ENCODE data around the gene STXBP2.

STXBP2 gene

DNA sequence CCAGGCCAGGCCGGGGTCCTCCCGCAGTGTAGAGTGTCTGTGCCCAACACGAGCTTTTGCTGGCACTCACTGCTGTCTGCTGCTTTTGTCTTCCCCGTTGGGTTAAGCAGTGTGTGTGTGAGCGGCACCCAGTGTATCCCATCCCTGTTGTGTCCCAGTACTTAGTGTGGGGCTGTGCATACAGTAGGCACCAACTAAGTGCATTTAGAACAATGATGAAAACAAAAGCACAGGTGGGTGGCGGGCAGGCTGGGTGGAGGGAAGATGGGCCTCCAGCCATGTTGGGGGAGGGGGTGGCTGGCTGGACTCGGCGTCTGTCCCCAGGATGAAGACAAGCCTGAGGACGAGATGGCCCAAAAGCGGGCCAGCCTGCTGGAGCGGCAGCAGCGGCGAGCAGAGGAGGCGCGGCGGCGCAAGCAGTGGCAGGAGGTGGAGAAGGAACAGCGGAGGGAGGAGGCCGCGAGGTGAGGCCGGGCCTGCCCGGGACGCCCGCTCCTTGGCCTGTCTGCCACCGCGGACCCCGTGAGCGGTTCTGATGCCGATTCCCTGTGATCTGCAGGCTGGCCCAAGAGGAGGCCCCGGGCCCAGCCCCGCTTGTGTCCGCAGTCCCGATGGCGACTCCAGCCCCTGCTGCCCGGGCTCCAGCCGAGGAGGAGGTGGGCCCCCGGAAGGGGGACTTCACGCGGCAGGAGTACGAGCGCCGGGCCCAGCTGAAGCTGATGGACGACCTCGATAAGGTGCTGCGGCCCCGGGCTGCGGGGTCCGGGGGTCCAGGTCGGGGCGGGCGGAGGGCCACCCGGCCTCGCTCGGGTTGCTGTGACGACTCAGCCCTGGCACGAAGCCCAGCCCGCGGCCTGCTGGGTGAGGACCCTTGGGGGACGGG, 21.8 kb upstream of the STXBP2 start:
- DNase-seq (ENCODE audit: insufficient read length, low spot score) (no peak), FAIRE-seq (no peak)
- TF ChIP-seq, protein P1, sequence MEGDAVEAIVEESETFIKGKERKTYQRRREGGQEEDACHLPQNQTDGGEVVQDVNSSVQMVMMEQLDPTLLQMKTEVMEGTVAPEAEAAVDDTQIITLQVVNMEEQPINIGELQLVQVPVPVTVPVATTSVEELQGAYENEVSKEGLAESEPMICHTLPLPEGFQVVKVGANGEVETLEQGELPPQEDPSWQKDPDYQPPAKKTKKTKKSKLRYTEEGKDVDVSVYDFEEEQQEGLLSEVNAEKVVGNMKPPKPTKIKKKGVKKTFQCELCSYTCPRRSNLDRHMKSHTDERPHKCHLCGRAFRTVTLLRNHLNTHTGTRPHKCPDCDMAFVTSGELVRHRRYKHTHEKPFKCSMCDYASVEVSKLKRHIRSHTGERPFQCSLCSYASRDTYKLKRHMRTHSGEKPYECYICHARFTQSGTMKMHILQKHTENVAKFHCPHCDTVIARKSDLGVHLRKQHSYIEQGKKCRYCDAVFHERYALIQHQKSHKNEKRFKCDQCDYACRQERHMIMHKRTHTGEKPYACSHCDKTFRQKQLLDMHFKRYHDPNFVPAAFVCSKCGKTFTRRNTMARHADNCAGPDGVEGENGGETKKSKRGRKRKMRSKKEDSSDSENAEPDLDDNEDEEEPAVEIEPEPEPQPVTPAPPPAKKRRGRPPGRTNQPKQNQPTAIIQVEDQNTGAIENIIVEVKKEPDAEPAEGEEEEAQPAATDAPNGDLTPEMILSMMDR (IDR thresholded peaks at IDR 0.05; ENCODE audit: insufficient read depth, missing control alignments) = no peak

DNA sequence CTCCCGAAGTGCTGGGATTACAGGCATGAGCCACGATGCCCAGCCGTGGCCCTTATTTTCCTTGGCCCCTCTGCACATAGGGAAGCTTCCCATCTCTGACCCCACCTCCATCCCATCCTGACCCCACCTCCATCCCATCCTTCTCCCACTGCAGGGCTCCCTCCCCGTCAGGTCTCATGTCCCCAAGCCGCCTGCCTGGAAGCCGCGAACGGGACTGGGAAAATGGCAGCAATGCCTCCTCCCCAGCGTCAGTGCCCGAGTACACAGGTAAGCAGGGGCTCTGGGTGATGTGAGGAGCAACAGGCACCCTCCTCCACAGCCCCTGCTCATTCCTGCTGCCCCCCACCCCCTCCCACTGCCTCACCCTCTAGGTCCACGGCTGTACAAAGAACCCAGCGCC, 19.7 kb upstream of the STXBP2 start:
- TF ChIP-seq, protein P1 (IDR thresholded peaks at IDR 0.05; ENCODE audit: insufficient read depth, missing control alignments) = no peak
- FAIRE-seq (no peak), DNase-seq (ENCODE audit: insufficient read length, low spot score) (no peak)

DNA sequence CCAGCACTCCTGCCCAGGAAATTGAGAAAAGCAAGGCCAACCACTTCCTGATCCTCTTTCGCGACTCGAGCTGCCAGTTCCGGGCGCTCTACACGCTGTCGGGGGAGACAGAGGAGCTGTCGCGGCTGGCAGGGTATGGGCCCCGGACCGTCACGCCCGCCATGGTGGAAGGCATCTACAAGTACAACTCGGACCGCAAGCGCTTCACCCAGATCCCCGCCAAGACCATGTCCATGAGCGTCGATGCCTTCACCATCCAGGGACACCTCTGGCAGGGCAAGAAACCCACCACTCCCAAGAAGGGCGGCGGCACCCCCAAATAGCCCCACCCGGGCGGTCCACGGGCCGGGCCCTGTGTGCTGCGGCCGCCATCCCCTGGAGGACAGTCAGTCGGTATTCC, 19.2 kb upstream of the STXBP2 start:
- TF ChIP-seq, protein P1 (IDR thresholded peaks at IDR 0.05; ENCODE audit: insufficient read depth, missing control alignments) = no peak
- DNase-seq (ENCODE audit: insufficient read length, low spot score) = no peak
- FAIRE-seq = no peak

DNA sequence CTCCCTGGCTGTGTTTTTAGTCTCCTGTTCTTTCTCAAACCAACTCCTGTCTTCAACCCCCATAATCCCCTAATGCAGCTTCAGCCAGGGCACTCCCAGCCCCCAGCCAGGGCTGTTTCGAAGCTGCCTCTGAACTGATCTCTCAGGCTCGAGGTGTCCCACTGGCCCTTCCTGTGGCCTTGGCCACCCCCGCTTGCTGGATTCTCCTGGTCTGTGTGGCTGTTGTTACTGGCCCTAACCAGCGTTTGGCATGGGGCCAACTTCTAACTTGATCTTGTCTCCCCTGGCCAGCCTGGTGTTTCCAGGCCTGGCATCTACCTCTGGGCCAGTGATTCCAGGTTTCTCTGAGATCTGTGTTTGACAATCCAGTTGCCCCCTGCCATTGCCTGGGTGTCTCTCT, 18.6 kb upstream of the STXBP2 start:
- TF ChIP-seq, protein P1 (IDR thresholded peaks at IDR 0.05; ENCODE audit: insufficient read depth, missing control alignments) = no peak
- DNase-seq (ENCODE audit: insufficient read length, low spot score) = no peak
- FAIRE-seq = no peak

DNA sequence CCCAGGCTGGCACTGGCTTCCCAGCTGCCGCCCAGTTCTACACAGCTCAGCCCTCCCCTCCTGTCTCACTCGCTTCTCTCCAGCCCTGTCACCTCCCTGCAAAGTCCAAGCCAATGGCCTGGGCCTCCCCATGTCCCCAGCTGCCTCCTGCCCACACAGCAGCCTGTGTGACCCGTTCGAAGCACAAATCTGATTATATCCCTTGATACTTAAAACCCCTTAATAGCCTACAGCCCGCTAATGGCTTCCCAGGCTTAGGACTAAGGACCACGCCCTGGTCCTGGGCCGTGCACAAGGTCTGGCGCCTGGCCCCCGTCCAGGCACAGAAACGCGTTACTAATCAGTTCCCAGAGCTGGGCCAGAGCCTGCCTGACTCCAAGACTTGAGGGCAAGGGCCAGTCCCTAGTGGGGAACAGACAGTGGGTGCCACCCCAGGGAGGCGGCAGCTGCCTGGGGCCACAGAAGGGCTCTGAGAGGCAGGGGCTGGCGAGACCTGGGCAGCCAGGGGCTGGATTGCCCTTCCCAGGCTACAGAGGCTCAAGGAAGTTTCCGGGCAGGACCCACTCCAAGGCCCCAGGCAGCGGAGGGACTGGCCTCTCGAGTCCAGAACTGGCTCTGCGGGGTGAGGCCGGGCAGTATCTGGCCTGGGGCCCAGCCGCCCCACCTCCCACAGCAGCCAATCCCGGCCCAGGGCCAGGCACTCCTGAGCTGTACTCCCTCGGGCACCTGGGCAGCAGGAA, 18.0 kb upstream of the STXBP2 start:
- TF ChIP-seq, protein P1 (IDR thresholded peaks at IDR 0.05; ENCODE audit: insufficient read depth, missing control alignments) = no peak
- FAIRE-seq = peak; percentile 21
- peak; percentile 97 for DNase-seq (ENCODE audit: insufficient read length, low spot score)

DNA sequence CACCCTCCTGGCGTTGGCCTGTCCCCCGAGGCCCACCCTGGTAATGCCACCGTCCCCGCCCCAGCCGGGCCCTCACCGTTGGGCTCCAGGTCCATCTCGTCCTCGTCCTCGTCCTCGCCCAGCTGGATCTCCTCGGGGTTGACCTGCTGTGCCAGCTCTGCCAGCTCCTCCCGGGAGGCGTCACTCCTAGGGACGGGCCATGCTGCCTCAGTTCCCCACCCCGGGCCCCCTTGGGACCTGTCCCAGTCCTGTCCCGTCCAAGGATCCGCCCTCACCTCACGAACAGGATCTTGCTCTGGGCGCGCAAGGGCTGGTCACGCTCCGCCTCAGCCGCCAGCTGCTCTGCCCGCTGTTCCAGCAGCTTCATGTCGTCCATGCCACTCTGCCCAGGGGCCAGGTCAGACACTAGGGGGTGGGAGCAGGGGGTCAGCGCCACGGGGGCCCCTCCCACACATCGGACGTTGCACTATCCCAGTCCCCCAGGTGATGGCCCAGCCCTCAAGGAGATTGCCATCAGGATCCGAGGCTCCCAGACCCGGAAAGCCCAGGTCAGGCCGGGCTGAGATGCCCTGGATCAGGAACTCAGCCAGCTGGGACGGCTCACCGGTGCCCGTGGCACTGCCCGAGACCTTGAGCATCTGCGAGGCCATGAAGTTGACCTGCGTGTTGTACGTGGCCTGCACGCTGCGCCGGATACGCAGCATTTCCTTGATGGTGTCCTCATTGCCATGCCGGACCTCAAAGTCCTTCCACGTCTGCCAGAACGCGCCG, 17.1 kb upstream of the STXBP2 start:
- DNase-seq (ENCODE audit: insufficient read length, low spot score) (no peak), FAIRE-seq (no peak)
- TF ChIP-seq, protein P1 (IDR thresholded peaks at IDR 0.05; ENCODE audit: insufficient read depth, missing control alignments) = no peak

All from D721Med (cell line).